CD4-positive, alpha-beta T cell treated with Interleukin-2 at 100 ng/mL for 4 hours (primary cell): ENCODE data around the gene GLP2R.

Experiments
- DNase-seq: peaks from one replicate; pipeline ENCODE4 v3.0.0-alpha.2; 2020; ENCODE audit warnings: low spot score

GLP2R gene

GRCh38 chr17:9814337-9814945 lies 11.3 kb upstream of the GLP2R start:
- DNase-seq, result no peak

GRCh38 chr17:9816472-9816871 lies 9.3 kb upstream of the GLP2R start:
- DNase-seq, result no peak

DNA sequence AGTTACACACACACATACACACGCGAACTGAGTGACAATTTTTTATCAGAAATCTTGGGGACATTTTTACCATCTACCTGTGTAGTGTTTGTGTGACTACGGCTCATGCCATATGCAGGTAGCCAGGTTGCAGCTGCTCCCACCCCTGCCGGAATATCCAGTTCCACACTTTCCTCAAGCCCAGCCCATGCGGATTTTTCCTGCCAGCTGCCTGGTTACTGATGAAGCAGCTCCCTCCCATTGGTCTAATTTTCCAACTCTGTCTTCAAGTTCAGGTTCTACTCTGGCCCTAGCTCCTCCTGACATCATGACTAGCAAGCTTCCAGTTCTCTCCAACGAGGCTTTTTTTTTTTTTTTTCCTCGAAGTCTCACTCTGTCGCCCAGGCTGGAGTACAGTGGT lies 8.6 kb upstream of the GLP2R start:
- DNase-seq, result no peak

- DNase-seq, result no peak
These were observed 7.0 kb upstream of the GLP2R start for GRCh38 chr17:9818760-9819159.

DNA sequence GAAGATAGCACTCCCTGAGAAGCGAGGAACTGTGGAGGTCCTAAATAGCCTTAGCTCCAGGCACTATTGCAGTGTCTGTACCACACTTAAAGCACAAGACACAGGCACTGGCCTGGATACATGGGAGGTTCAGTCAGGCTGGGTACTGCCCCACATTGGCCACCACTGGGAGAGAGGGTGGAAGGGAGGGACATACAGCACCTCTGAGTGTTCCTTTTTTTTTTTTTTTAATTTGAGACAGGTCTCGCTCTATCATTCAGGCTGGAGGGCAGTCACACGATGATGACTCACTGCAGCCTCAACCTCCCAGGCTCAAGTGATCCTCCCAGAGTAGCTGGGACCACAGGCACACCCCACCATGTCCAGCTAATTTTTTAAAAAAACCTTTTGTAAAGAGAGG lies 5.3 kb upstream of the GLP2R start:
- DNase-seq, result no peak

GRCh38 chr17:9821921-9822320 lies 3.8 kb upstream of the GLP2R start, which contains the start of gene GSG1L2:
GSG1L2 (minus strand) TSS chr17:9822079; CDS start chr17:9822071, 8 bp downstream.
- DNase-seq, result no peak

DNA sequence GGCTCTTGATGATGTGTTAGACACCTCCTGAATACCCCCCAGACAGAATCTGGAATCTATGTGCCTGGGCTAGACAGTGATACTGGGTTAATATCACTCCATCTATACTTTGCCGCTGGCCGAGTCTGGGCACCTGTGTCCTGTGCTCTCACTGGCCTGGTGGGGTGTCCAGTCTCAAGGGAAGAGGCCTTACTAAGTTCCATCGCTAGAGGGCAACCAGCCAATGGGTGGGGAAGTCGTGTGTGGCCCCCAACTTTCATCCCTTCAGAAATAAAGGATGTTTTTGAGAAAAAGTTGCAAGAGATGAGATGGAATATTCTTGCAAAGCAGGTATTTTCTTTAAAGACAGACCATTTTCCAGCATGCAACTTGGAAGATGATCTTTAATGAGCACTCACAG lies 1.6 kb upstream of the GLP2R start:
- no peak for DNase-seq

DNA sequence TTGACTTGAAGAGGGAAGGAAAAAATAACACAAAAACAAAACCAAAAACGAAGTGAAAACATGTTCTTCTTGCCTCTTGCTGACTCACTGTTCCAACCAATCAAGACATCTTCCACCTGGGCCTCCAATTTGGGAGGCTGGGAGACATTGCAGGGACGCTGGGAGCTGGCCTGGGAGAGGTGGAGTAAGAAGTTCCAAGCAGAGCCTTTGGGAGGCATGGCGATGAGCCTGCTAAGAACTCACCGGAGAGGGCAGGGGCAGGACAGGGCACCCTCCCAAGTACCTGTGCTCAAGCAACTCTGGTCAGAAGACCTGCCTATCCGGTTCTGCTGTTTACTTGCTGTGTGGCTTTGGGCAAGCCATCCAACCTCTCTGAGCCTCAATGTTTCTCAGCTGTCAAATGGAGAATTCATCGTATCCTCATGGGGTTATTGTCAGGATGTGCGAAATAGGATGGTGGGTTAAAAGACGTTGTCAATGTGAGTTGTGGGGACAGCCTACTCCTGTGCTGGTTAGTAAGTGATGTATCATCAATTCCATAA lies 856 bp upstream of the GLP2R start:
- no peak for DNase-seq

DNA sequence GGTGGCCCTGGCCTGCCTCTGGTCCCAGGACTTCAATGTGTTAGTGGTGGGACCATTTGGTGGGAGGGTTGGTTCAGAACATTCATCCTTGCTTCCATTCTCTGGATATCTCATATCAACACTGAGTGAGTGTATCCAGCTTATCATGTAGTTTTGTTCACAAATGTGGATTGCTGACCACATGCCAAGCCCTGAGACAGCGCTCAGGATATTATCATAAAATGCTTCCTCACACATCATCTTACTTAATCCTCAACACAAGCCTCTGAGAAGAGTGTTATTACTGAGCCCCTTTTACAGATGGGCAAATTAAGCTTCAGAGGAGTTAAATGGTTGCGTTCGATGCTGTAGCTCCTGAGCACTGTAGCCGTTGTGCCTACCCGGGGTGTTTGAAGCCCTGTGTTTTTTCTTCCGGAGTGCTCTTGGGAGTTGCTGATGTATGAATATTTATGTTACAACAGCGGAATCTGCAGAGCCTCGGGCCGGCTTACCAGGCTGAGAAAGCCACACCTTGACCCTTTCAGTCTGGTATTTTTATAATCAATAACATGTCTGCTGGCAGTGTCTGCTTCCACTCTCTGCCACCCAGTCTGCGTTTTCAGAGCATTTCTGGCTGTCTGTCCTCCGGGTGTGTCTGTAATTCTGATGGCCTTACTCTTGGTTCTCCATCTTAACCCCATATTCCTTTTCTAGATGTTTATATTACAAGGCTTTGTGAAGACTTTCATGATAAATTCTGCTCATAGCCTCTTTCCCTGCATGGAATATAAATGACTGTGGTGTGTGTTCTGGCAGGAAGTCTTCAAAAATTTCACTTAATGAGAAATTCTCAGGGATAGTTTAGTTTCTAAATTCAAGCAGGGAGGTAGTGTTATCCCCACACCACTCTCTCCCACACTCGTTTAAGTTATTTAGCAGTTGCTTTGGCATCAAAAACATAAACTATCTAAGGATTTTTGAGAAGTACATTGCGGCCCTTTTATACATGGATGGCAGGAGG lies 2.9 kb downstream of the GLP2R start:
- no peak for DNase-seq

- DNase-seq, result no peak
These were observed 3.6 kb downstream of the GLP2R start for GRCh38 chr17:9829343-9829742.

DNA sequence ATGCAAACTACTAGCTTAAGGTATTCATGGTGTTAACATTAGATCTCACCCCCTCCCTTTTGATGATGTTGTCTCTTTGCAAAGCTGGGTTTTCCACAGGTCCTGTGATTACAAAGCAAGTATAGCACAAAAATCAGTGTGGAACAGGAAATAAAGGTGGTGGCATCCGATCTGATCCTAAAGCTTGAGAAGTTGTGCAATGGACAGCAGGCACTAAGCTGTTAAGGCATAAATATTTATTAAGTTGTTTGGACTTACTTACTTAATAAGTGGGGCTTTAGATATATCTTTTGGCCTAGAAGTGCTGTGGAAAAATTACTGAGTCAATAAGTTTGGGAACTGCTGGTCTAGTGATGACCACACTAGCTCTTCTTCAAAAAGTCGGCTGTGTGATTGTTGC lies 5.0 kb downstream of the GLP2R start:
- DNase-seq, result no peak

DNA sequence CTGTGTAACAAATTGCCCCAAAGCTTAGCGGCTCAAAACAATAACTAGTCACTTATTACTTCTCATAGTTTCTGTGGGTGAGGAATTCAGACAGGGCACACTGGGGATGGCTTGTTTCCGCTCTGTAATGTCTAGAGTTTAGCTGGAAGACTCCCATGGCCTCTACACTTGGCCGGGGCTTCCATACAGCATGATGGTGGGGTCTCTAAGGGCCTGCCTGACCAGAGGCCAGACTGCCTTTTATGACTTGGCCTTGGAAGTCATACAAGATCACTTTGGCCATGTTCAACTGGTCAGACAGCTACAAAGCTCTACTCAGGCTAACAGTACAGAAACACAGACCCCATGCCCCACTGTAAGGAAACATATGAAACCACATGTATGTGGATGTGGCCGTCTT lies 8.2 kb downstream of the GLP2R start:
- DNase-seq, result no peak

- DNase-seq, result no peak
These were observed 12.1 kb downstream of the GLP2R start for GRCh38 chr17:9837551-9838471.

DNA sequence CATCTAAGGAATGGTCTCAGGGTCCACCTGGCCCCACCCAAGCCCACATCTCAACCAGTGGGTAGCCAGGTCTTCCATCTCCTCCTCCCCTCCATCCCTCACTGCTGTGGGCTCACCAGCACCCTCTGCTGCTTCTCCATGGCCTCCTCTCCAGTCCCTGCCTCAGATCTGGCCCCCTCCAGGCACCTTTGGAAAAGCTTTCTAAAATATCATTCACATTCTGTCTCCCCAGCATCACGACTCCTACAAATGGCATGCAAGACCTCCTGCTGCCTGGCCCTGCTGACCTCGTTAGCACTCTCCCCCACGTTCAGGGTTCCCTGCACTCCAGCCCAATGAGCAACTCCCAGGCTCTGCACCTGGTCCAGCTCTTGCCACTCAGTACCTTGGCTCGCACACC lies 13.7 kb downstream of the GLP2R start:
- no peak for DNase-seq

- DNase-seq, result no peak
These were observed 16.5 kb downstream of the GLP2R start for GRCh38 chr17:9842057-9842758.

DNA sequence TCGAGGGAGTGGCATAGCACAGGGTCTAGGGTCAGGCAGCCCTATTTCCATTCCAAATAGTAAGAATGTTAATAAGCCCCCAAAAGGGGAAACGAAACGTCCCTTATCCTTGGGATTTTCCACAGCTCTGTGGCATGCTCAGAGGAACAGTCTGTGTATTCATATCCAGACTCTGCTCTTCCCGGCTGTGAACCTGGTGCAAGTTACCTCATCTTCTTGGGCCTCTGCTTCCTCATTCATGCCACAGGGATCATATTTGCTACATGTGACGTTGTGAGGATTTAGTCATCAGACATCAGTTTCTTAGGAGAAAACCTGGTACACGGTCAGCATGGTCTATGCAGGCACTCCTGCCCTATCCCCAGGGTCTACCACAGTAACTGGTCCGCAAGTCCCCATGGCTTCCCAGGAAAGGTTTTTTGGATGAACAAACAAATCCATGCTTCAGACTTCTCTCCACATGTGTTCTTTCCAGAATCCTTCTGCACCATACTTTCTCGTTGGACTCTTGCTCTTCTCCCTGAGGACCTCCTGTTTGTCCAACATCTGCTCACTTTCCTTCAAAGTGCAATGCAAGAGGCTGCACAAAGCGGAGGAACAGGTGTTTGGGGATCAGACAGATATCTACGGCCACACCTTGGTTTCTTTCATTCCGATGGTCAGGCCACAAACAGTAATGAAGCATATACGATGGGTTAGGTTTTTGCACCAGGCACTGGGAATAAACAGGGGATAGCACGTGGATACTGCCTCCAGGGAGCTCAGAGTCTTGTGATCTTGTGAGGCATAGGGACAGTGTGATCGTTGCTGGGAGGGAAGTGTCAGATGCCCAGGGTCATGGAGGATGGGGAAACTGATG lies 17.7 kb downstream of the GLP2R start:
- DNase-seq, result no peak

DNA sequence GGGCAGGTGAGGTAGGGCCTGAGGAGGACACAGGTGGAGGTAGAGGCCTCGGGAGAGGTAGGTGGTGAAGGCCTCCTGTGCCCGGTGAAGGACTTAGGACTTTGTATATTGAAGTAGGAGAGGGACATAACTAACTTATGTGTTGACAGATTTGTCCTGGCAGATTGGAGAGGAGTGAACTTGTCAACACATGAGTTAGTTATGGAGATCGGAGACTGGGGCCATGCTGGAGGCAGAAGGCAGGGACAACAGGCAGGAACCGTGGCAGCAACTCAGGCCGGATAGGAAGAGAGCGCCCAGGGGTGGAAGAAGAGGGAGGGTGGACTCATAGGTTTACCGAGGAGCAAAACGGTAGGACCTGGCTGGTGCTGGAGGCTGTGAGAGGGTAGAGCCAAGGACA lies 18.4 kb downstream of the GLP2R start:
- DNase-seq, result no peak

GRCh38 chr17:9845306-9845705 lies 19.6 kb downstream of the GLP2R start:
- no peak for DNase-seq

DNA sequence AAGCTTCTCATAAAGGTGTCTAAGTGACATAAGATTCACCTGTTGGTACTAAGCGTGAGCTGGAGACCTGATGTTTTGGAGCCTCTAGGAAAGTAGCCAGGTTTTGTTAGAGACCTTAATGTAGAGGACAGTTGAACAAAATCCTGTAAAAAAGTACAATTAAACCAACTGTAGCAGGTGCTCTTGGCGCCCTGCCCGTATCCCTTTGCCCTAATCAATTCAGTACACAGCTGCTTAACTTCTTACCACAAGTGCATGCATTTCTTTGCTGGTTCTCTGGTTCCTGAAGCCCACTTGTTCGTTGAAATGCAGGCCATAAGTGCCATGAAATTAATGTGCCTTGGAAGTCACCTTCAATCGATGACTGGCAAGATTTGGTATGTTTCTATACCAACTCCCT lies 24.4 kb downstream of the GLP2R start:
- no peak for DNase-seq

DNA sequence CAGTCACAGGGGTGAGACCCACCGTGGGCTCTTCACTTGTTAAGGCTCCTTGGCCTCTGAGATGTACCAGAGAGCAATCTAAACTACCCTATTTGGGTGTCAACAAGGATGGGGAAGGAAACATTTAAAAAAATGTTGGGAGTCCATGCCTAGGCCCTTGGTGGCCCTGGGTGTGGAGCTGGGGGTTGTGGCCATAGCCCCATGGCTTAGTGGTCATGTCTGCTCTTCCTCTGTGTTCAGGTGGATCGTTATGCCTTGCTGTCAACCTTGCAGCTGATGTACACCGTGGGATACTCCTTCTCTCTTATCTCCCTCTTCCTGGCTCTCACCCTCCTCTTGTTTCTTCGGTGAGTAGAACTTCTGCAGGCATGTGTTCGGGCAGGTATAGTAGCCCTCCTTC lies 28.5 kb downstream of the GLP2R start:
- DNase-seq, result no peak
